Measurements from ENCODE around the gene CNPPD1.

The CNPPD1 gene

DNA sequence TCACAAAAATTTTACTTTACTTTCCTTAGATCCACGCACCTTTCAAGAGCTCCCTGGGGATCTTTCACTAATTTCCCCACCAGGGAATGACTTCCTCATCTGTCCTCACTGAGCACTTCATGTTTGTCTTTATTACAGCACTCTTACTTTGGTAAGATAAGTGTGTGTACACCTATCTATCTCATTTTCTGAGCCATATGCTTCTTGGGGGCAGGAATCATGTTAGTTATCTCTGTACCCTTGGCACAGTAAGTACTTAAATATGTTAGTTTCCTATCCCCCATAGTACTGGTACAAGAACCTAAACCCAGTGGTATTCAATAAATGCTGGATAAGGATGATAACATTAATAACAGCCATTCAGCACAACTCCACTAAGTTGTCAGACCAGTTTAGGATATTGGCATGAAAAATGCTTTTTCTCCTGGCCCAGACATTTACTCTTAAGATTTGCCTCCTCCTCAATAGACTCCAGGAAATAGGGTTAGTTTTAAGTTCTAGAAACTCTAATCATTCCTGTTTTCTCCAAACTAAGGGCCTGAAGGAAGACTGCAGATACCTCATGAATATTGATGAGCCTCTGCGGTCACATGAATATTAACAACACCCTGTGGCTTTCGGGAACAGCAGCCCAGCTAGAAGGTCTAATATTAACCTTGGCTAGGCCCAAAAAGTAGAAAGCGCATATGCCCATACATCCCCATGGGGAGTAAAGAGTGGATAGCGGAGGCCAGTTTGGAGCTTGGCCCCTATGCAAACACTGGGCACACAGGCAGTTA, 54.3 kb downstream of the CNPPD1 start:
- no peak for TF ChIP-seq ZFX (IDR thresholded peaks at IDR 0.05; ENCODE audit: borderline replicate concordance)
- TF ChIP-seq, protein P1, sequence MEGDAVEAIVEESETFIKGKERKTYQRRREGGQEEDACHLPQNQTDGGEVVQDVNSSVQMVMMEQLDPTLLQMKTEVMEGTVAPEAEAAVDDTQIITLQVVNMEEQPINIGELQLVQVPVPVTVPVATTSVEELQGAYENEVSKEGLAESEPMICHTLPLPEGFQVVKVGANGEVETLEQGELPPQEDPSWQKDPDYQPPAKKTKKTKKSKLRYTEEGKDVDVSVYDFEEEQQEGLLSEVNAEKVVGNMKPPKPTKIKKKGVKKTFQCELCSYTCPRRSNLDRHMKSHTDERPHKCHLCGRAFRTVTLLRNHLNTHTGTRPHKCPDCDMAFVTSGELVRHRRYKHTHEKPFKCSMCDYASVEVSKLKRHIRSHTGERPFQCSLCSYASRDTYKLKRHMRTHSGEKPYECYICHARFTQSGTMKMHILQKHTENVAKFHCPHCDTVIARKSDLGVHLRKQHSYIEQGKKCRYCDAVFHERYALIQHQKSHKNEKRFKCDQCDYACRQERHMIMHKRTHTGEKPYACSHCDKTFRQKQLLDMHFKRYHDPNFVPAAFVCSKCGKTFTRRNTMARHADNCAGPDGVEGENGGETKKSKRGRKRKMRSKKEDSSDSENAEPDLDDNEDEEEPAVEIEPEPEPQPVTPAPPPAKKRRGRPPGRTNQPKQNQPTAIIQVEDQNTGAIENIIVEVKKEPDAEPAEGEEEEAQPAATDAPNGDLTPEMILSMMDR (IDR thresholded peaks at IDR 0.05): no peak

More for the DNA sequence above, 54.3 kb downstream of the CNPPD1 start:
- H3K27ac ChIP-seq: no peak overlapping the region
